H4 (cell line): ENCODE results near the gene SEMA5B. TPM values are rescaled to one million over a fixed set of nuclear protein-coding genes. Genes with fewer than 3 reads are reported as not detected.

ENCODE experiments used
- DNase-seq: peaks from one replicate; pipeline ENCODE4 v3.0.0-alpha.2; 2015; ENCODE audit warnings: low spot score
- total RNA-seq: library from RNA; depleted of rRNA; stranded (reverse); fragments of >200 nt; shearing (Covaris generic); gene quantifications from 2 replicates; pipeline ENCODE4 v1.2.3, GENCODE V29; 2014

The SEMA5B gene
- total RNA-seq, 1 experiment from 2014 or later, result not detected

DNA sequence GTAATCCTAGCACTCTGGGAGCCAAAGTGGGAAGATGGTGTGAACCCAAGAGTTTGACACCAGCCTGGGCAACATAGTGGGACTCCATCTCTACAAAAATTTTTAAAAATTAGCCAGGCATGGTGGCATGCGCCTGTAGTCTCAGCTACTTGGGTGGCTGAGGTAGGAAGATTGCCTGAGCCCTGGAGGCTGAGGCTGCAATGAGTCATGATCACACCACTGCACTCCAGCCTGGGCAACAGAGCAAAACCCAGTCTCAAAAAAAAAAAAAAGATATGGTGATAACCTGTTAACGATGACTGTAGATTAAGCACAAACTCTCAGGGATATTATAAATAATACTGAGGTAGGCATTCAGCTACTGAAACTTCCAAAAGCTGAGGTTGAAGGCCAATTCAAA is 125.2 kb downstream of the SEMA5B start:
- no peak for DNase-seq

- no peak for DNase-seq
Measured at GRCh38 chr3:122898298-122898697, 129.3 kb downstream of the SEMA5B start.

GRCh38 chr3:122893754-122894668 is 133.6 kb downstream of the SEMA5B start:
- DNase-seq, result peak; percentile 30

DNA sequence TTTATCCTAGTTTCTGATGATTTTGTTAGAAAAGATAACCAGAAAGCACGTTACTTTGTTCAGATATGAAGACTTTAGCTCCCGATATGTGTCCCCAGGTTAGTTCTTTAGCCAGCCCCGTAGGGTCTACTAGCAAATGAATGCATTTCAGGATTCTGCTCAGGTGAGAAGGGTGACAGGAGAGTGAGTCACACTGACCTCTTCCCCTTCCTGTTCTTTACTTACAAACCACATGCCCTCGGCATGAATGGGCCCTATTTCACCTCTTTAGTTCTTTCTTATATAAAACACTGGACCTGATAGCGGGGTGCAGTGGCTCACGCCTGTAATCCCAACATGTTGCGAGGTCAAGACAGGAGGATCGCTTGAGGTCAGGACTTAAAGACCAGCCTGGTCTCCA is 134.3 kb downstream of the SEMA5B start:
- DNase-seq, result no peak

- DNase-seq, result peak; percentile 28
Measured at GRCh38 chr3:122892118-122892960, 135.2 kb downstream of the SEMA5B start.

DNA sequence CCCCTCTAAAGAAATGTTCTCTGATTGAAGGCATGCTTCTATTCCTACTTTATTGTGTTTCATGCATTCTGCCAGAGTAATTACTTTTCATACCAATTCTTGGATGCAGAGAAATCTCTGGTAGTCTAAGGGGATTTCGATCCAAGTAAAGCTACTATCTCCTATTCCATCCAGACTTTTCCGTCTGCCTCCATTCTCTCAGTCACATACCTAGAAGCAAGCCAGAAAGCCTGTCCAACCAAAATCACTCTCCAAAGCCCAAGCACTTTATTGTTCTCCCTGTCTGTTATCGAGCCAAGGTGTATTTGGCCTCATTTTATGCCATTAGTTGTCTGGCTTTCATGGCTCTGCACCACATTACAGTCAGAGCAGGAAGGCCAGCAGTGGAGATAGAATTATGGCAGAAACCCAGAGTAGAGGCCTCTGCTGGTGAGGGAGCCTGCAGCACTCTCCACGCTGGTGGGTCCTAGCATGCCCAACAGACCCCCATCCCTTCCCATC is 136.8 kb downstream of the SEMA5B start:
- DNase-seq, result no peak

- DNase-seq, result peak; percentile 33
Measured at GRCh38 chr3:122890077-122890719, 137.4 kb downstream of the SEMA5B start.

DNA sequence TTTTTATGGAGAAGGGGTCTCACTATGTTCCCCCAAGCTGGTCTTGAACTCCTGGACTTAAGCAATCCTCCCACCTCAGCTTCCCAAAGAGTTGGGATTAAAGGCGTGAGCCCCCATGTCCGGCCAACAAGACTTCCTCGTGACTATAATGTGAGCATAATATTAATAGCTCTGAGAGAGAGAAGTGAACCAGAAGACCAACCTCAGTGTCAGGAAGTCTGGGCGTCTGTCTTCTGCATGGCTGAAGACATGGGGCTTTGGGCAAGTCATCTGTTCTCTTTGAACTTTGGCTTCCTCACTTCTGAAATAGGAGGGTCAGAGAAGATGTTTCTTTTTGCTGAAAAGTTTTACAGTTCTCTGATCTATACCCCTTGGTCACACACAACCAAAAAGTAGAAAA is 140.6 kb downstream of the SEMA5B start:
- DNase-seq, result no peak

- DNase-seq, result no peak
Measured at GRCh38 chr3:122886251-122886650, 141.3 kb downstream of the SEMA5B start.

DNA sequence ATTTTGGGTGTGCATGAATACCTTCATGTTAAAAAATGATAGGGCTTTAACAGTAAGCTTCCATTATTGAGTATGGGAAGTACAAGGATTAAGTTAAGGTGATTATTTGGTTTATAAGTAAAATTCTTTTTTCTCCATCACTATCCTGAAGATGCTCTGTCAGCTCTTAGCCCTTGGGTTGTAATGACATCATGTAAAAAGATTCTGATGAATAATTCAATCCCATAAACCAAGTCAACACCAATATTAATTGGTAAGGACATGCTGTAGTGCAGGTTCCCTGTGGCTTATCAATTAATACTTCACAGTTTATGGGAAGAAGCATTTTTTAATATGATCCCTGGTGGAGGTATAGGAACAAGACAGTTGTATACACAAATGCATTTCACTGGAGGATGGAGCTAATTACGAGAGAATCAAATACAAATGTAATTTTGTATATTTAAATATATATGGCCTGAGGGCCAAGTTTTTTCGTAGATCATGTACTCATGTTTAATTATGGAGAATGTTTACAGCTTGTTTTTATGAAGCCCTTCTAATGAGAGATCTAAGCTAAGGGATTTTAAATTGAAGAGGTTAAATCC is 145.1 kb downstream of the SEMA5B start:
- no peak for DNase-seq

DNA sequence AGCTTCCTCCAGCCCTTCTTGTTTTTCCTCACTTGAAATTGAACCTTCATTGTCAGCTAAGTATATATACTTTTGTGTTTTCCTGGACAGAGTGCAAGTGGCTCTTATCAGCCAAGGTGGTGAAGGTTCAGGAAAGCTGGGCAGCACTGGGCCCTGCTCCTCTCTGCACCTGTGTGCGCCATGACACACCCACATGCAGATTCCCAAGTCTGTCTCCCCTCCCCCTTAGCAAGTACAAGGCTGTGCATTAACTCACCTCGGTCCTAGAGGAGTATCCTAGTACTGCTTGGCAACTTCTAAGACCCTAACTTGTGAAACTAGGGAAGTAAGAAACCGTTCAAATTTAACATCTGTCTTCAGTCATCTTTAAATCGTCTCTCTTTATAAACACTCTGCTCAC is 146.9 kb downstream of the SEMA5B start:
- no peak for DNase-seq

GRCh38 chr3:122880173-122880572 is 147.4 kb downstream of the SEMA5B start:
- no peak for DNase-seq

DNA sequence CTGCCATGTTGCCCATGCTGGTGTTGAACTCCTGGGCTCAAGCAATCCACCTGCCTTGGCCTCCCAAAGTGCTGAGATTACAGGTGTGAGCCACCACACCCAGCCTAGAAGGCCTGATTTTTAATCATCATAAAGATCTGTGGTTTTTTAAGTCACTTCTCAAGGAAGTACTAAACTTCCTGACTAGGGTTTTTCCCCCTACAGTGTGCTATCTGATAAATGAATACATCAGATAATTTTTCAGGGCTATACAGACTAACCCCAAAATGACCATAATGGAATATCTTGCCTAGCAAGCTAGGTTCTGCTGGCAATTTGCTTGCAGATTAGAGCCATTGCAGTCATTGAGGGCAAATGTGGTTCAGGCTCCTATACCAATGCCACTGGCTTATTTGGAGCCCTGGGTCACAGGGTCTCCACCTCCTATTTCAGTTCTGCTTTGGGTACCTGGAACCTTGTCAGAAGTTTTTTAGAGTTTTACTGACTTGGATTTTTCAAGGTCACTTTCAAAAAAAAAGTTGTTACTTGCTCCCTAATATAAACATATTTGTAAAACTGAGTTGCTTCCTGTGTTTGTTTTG is 151.9 kb downstream of the SEMA5B start:
- DNase-seq, result no peak

- DNase-seq, result no peak
Measured at GRCh38 chr3:122873741-122874515, 153.6 kb downstream of the SEMA5B start.

DNA sequence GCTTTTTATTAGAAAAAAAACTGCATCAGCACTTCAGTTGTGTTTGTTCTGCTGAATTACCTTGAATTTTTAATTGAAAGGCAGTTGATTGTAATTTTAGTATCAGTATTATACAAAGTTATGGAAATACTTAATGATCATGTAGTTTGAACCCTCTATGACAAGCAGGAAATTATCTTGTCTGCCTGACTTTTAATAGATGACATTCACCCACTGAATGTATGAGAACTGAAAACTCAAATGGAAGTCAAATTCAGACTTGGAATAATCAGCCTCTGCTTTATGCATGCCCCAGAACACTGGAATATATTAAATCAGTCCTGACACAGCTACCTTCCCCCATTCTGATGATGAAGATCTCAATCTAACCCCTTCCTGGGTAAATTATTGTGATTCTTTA is 159.2 kb downstream of the SEMA5B start:
- no peak for DNase-seq

GRCh38 chr3:122864498-122864897 is 163.1 kb downstream of the SEMA5B start:
- DNase-seq, result no peak

DNA sequence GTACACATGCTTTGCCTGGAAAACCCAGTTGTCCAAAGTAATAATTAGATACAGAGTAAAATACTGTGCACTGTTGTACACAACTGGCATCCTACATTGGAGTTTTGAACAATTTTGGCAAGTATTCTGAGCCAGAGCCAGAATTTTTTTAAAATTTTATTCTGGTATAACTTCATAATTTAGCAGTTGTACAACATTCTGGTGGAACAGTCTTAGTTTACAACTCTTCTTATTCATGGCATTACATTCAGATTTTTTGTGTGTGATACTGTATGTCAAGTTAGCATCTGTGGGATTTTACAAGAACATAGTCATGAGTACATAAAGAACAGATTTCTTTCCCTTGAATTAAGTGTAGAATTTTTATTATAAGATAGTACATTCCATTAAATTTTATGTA is 165.2 kb downstream of the SEMA5B start:
- no peak for DNase-seq
